GM12873 (cell line): ENCODE measurements around the gene TAPT1.

Experiments
- CTCF ChIP-seq: IDR thresholded peaks from 2 replicates; pipeline ENCODE4 v1.5.1; 2012; ENCODE audit warnings: low read depth, mild to moderate bottlenecking, moderate library complexity, low read length, control low read depth; ENCODE audit not compliant: insufficient read depth; ENCODE audit errors: missing control alignments

The TAPT1 gene

GRCh38 chr4:16257611-16258010 is 31.3 kb upstream of the TAPT1 start:
- no peak for TF ChIP-seq CTCF

- TF ChIP-seq CTCF: no peak
Observed at GRCh38 chr4:16256343-16256742, 30.1 kb upstream of the TAPT1 start.

- no peak for TF ChIP-seq CTCF
Observed at GRCh38 chr4:16255730-16256129, 29.5 kb upstream of the TAPT1 start.

GRCh38 chr4:16253127-16253960 is 27.1 kb upstream of the TAPT1 start:
- TF ChIP-seq CTCF: no peak

- TF ChIP-seq CTCF: no peak
Observed at GRCh38 chr4:16250661-16251365, 24.5 kb upstream of the TAPT1 start.

GRCh38 chr4:16248605-16249004 is 22.3 kb upstream of the TAPT1 start:
- no peak for TF ChIP-seq CTCF

- no peak for TF ChIP-seq CTCF
Observed at GRCh38 chr4:16245241-16245640, 19.0 kb upstream of the TAPT1 start.
